ENCODE results near the gene IQCH. TPM values are rescaled to one million over a fixed set of nuclear protein-coding genes. Genes with fewer than 3 reads are reported as not detected.

Gene IQCH
- total and polyA plus RNA-seq, 10 donors, result 0.12 to 2.3 (median 1.3) TPM

DNA sequence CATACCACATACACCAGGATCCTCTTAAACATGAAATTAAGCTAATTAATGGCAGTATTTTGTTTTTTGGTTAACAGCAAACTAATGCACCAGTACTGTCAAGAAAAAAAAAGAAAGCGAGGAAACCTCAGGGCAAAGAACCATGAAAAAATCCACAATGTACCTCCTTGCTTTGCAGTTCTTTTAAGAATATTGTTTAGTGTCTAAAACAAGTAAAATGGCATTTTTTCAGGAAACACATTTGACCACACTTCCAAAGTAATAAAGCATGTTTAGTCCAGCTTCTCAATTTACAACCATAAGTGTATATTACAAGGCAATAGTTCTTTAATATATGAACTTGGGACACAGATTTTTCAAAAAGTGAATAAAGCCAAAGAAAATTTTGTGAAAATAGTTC is 26.7 kb upstream of the IQCH start:
- no peaks in the 10 kb centered on the region for H3K9me3 ChIP-seq
- H3K27ac ChIP-seq, result no peak overlapping the region
- peaks cover 0 to 14% (median 4%) of the 10 kb centered on the region in 6 donors for H3K4me1 ChIP-seq
- WGBS, 5 donors, result 76 to 87% (median 84%) methylated on average over 1 of the region's 1 CpG
- H3K4me3 ChIP-seq, result no peak overlapping the region
- TF ChIP-seq, protein P1, sequence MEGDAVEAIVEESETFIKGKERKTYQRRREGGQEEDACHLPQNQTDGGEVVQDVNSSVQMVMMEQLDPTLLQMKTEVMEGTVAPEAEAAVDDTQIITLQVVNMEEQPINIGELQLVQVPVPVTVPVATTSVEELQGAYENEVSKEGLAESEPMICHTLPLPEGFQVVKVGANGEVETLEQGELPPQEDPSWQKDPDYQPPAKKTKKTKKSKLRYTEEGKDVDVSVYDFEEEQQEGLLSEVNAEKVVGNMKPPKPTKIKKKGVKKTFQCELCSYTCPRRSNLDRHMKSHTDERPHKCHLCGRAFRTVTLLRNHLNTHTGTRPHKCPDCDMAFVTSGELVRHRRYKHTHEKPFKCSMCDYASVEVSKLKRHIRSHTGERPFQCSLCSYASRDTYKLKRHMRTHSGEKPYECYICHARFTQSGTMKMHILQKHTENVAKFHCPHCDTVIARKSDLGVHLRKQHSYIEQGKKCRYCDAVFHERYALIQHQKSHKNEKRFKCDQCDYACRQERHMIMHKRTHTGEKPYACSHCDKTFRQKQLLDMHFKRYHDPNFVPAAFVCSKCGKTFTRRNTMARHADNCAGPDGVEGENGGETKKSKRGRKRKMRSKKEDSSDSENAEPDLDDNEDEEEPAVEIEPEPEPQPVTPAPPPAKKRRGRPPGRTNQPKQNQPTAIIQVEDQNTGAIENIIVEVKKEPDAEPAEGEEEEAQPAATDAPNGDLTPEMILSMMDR (IDR thresholded peaks at IDR 0.05 in 8 of 11, conservative IDR thresholded peaks at IDR 0.05 in 3 of 11), result no peak
- TF ChIP-seq POLR2AphosphoS5 (IDR thresholded peaks at IDR 0.05) (no peak), POLR2A (IDR thresholded peaks at IDR 0.05) (no peak)
- H3K27me3 ChIP-seq (replicated peaks in 1 of 7), result no peaks in the 10 kb centered on the region
- H3K36me3 ChIP-seq, result peaks cover 0 to 61% (median 30%) of the 10 kb centered on the region in 6 donors
- intact Hi-C loops (cut with DNase I; ENCODE audit: low total_unique reads), result no loop called here
- DNase-seq, result no peak

DNA sequence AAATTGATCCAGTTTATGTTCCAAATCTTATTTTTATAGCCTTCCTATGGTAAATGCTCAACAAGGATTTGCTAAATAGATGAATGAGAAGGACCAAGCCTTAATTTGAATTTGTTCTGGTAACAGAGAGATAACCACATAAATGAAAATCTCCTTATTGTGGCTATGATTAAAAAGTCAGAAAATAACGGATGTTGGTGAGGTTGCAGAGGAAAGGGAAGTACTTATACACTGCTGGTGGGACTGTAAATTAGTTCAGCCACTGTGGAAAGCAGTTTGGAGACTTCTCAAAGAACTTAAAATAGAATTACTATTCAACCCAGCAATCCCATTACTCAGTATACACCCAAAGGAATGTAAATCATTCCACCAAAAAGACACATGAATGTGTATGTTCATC is 26.3 kb upstream of the IQCH start:
- TF ChIP-seq, protein P1 (IDR thresholded peaks at IDR 0.05 in 8 of 11, conservative IDR thresholded peaks at IDR 0.05 in 3 of 11), result no peak
- TF ChIP-seq POLR2A (IDR thresholded peaks at IDR 0.05), result no peak
- TF ChIP-seq POLR2AphosphoS5 (IDR thresholded peaks at IDR 0.05), result no peak
- no peaks in the 10 kb centered on the region for H3K9me3 ChIP-seq
- H3K36me3 ChIP-seq, result peaks cover 0 to 66% (median 34%) of the 10 kb centered on the region in 6 donors
- no peak overlapping the region for H3K4me3 ChIP-seq
- H3K27ac ChIP-seq, result no peak overlapping the region
- DNase-seq, result no peak
- H3K4me1 ChIP-seq, result peaks cover 0 to 14% (median 4%) of the 10 kb centered on the region in 6 donors
- intact Hi-C loops (cut with DNase I; ENCODE audit: low total_unique reads), result no loop called here
- no peaks in the 10 kb centered on the region for H3K27me3 ChIP-seq (replicated peaks in 1 of 7)
- WGBS, 5 donors, result 8 to 27% (median 16%) methylated on average over 1 of the region's 1 CpG

DNA sequence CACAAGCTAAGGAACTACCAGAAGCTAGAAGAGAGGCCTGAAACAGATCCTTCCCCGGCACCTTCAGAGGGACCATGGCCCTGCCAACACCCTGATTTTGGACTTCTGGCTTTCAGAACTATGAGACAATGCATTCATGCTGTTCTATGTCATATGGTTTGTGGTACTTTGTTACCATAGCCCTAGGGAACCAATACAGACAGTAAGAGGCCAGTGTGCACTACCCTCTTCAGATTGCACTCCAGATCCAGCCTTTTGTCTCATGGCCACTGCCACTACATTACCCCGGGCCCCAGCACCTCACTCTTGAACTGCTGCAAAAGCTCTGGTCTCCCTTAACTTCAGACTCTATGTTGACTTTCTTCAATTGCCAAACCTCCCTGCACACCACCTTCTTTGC is 24.1 kb upstream of the IQCH start:
- intact Hi-C loops (cut with DNase I; ENCODE audit: low total_unique reads), result no loop called here
- Histone ChIP-seq H3K36me3 (peaks cover 0 to 88% (median 49%) of the 10 kb centered on the region in 6 donors), H3K9me3 (no peaks in the 10 kb centered on the region), H3K4me1 (peaks cover 0 to 14% (median 4%) of the 10 kb centered on the region in 6 donors), H3K27ac (no peak overlapping the region), H3K4me3 (no peak overlapping the region), H3K27me3 (replicated peaks in 1 of 7) (no peaks in the 10 kb centered on the region)
- 92 to 100% (median 96%) methylated on average over 2 of the region's 2 CpGs for WGBS, 5 donors
- TF ChIP-seq POLR2A (IDR thresholded peaks at IDR 0.05) (no peak), POLR2AphosphoS5 (IDR thresholded peaks at IDR 0.05) (no peak)
- TF ChIP-seq, protein P1 (IDR thresholded peaks at IDR 0.05 in 8 of 11, conservative IDR thresholded peaks at IDR 0.05 in 3 of 11), result no peak
- no peak for DNase-seq

DNA sequence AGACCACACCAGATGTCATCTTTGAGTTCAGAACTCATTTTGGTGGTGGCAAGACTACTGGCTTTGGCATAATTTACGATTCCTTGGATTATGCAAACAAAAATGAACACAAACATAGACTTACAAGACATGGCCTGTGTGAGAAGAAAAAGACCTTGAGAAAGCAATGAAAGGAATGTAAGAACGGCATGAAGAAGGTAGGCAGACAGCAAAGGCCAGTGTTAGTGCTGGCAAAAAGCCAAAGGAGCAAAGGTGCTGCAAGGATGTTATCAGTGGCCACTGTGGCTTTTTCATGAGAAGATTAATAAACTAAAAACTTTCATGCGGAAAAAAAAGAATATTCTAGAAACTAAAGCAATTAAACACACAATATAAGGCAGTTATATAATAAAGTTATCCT is 22.0 kb upstream of the IQCH start:
- Histone ChIP-seq H3K36me3 (peaks cover 0 to 81% (median 53%) of the 10 kb centered on the region in 6 donors), H3K4me1 (peaks cover 0 to 13% (median 4%) of the 10 kb centered on the region in 6 donors), H3K27me3 (replicated peaks in 1 of 7) (no peaks in the 10 kb centered on the region), H3K9me3 (no peaks in the 10 kb centered on the region), H3K27ac (no peak overlapping the region), H3K4me3 (no peak overlapping the region)
- intact Hi-C loops (cut with DNase I; ENCODE audit: low total_unique reads), result no loop called here
- TF ChIP-seq, protein P1 (IDR thresholded peaks at IDR 0.05 in 8 of 11, conservative IDR thresholded peaks at IDR 0.05 in 3 of 11), result no peak
- TF ChIP-seq POLR2AphosphoS5 (IDR thresholded peaks at IDR 0.05), result no peak
- TF ChIP-seq POLR2A (IDR thresholded peaks at IDR 0.05), result no peak
- DNase-seq, result no peak
- 93 to 98% (median 95%) methylated on average over 3 of the region's 3 CpGs for WGBS, 5 donors
